Right forelimb (tissue), 1 donor: ENCODE data around the gene EPHA1.
A peak's percentile ranks its signal among the peaks of the same experiment; 100 is the strongest.
"Not testable (repeated sequence)": the region's sequence is repeated elsewhere in the genome, so short reads cannot be mapped to it uniquely, and the experiment has no call there.

Experiments used
- DNase-seq: peaks from one replicate; pipeline ENCODE4 v3.0.0-alpha.2; 2018

Gene EPHA1

DNA sequence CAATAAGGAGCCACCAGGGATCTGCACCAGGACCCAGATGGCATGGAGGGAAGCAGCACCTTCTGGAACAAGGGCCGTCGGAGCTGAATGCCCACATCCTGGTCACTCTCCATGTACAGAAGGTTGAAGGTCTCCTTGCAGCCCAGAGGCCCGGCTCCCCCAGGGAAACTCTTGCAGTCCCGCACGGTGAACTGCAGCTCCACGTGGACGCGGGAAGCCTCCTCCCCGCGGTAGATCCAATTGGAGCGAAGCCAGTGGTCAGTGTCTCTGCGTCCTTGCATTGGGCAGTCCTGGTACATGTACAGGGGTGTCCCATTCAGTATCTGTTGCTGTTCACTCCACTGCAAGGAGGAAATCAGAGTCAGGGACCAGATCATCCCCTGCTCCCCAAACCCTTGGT lies 7.4 kb downstream of the EPHA1 start:
- no peak for DNase-seq

DNA sequence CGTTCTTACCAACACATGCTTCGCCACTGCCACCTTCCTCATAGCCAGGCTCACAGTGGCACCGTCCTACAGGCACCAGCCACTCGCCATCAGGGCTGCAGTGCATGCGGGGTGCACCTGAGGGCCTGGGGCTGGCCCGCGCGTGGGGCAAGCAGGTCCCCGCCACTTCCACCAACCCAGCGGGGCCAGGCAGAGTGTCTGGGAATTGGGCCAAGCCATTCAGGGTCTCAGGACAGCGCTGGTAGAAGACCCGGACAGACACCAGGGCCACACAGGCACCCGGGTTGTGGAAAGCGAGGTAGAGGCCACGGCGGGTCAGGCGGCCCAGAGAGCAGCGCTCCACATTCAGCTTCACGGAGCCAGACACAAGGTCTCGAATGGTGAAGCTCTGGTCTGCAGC lies 9.0 kb downstream of the EPHA1 start:
- no peak for DNase-seq

DNA sequence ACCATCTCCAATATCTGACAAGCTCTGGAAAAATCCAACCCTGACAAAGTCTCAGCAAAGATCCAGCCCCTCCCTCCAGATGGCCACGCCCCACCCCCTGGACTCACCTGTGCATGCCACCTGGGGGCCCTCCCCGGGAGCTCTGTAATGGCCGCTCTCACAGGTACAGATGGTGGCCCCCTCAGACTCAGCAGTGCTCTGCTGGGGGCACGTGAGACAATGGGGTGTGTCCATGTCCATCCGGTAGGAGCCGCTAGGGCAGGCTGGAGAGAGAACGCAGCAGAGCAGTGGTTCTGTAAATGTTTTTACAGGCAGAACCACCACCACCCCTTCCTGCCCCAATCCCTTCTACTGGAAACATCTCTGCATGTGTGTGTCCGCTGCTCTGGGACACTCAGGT lies 9.5 kb downstream of the EPHA1 start:
- DNase-seq: peak; percentile 27

DNA sequence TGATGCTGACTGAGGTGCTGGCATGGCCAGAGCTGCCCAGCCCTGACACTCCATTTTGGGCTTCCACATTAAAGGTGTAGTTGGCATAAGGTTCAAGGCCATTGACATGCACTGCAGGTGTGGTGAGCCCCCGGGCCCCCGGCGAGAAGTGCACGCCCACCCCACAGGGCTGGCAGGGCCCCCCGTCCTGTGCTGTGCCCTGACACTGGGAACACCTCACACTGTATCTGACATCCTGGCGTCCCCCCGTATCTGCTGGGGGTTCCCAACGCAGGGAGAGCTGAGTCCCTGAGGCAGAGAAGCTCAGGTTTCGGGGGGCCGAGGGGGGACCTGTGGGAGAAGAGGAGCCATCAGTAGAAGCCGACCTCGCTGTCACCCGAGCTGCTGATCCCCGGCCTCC lies 10.0 kb downstream of the EPHA1 start:
- DNase-seq: peak; percentile 35

DNA sequence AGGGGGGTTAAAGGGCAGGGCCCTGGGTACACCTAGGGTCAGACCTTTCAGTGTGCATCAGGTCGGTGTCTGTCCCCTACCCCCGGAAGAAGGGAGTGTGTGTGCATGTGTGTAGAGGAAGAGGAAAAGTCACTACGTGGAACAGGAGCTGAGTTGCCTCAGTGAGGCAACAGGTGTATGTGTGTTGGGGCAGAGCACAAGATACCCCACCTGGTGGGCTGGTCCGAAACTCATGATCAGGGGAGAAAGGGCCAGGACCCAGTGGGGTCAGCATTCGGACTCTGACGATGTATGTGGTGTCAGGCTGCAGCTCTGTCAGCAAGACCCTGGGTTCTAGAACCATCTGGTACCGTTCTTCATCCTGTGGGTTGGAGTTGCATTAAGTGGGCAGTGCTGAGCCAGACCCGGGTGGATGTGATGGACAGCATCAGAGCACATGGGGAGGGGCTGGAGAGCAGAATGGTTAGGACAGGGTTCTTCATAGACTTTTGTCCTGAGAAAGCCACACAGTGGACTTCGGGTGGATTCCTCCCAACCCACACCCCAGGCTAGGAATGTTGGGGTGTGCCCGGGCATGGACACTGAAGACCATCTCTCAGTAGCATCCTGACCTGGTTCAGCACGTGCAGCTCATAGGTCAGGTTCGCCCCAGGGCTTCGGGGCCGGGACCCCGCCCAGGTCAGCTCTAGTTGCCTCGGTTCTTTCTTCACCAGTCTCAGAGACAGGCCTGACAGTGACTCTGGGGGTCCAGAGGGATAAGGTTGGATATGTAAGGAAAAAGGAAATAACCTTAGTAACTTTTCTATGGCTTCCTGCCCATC lies 10.7 kb downstream of the EPHA1 start:
- DNase-seq: peak; percentile 31

DNA sequence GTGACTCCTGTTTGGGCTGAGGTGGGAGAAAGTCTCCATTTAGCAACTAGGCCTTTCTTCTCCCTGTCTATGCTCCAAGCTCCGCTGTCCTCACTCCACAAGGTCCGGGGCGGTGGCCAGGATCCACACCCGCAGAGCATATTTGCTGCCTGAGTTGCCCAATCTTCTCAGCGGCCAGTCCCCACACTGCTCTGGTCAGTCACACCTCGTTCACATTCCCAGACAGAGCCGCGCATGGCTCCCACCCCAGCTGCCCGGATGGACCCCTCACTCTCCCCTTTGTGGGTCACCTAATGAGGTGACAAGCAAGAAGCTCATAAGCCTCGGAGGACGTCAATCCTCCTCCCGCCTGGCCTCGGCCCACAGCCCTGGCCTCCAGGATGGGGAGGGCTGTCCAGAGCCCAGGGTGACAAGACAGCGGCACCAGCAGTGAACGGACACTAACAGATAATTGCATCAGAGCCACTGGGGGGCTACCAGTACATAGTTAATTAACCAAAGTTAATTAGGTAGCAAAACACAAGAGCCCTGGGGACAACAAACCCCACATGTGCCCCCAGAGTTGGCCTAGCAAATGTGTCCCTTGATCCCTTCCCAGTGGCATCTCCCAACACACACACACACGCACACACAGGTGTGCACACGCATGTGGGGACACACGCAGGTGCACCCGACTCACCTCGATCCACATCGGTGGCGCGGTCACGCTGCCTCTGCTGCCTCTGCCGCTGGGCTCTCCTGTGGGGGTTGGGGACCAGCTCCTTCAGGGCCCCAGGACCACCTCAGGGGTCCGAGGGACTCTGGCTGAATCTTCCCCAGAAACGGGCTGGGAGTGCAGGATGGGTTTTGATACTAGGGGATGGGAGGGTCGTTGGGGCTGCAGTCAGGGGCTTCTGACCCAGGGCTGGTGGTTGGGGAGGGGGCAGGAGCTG lies 11.8 kb downstream of the EPHA1 start:
- peak; percentile 36 for DNase-seq

DNA sequence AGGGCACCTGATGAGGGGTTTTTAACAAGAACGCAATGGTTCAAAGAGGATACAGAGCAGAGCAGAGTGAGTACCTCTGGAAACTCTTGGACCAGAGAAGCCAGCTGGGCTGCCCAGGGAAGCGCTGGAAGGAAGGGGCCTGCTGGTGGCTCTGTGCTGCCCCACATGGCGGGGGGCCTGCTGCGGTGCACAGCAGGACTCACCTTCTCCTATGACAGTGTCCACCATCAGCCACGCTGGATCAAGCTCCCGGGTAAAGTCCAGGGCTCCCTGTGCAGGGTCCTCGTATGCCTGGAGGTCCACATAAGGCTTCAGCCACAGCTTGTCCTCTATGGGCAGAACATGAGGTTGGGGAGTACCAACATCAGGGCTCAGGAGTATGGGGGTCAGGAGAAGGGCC lies 12.5 kb downstream of the EPHA1 start:
- DNase-seq: peak; percentile 34

DNA sequence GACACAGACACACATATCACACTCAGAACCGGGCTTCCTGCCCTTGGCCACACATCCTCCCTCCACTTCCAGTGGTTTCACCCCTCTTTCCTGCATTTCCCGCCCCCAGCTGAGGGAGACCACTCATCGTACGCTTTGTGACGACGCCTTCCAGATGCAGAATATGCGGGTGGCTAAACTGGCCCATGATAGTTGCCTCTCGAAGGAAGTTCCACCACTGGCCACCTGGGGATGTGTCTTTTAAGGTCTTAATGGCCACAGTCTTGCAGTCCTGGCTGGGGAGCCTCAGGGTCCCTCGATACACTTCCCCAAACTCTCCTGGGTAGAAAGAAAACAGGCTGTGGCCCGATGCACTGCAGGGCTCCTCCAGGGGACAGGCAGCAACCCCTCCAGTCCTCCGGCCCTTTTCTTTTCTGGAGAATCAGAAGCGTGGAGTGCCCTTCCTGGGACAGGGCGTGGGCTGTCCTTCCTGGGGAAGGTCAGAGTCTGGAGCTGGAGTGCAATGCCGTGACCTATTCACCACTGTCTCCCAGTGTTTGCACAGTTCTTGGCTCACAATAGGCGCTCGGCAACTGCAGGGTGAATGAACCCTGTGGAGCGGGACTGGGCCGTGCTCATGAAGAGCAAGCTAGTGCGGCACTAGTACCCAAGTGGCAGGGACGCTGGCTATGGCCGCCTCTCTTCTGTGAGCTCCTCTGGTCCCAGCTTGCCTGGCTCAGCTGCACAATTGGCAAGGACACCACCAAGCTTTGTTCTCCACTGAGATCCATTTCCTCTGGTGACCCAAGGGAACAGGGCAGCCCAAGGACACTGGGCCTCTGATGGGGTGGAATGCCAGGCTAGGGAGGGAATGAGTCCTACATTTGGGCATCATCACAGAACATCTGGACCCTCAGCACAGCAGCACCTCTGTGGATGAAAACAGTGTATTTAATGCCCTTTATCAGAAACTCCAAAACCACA lies 13.2 kb downstream of the EPHA1 start:
- peak; percentile 41 for DNase-seq

DNA sequence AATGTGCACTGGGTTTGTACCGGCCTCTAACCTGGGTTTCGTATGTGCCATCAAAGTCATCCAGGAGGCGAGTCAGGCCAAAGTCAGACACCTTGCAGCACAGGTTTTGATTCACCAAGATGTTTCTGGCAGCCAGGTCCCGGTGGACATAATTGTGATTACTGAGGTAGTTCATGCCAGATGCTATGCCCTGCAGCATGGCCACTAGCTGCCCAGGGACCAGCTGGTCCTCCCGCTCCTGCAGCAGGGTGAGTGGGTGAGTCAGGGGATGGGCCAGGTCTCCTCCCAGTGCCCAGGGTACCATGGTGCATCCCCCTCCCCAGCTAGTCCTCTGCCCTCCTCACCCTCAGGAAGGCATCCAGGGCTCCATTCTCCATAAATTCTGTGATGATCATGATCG lies 13.9 kb downstream of the EPHA1 start:
- no peak for DNase-seq

DNA sequence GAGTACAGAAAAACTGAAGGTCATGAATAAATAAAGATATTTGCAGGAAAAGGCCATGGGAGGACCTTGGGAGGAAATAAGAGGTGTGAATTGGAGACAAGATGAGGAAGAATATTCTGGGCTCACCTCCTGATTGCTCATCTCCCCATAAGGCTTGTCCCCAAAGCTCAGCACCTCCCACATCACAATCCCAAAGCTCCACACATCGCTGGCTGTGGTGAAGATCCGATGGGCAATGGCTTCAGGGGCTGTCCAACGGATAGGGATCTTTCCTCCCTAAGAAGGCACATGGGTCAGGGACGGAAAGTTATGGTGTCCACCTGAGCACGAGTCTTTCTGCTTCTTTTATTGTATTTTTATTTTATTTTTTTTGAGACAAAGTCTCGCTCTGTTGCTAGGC lies 14.6 kb downstream of the EPHA1 start:
- DNase-seq: no peak

DNA sequence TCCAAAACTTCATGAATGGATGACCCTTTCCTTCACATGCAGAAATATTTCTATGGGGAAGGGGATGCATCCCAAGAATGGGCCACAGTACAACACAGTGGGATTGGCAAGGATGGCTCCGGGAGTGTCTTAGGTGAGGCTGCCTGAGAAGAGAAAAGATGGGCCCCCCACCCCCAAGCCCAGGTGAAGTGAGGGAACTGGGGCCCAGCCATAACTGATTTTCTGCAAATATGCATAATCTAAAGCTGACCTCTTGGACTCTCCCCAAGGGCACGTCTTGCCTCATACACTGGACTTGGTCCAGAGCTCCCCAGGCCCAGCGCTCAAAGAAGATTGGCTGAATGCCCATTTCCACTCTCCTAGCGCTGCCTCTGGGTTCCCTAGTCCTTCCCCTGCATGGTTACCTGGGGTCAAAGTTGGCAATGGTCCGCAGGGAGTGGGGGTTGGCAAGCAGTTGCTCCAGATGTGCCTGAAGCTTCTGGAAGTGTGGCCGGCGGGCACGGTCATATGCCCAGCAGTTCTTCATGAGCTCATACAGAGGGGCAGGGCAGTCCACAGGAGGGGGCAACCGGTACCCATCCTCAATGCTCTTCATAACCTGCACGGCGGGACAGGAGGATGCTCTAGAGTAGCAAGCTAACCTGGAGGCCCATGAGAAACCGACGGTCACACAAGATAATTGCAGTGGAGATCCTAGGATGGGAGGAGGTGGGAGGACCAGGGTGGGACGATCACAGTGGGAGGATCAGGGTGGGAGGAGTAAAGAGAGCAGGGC lies 15.2 kb downstream of the EPHA1 start:
- peak; percentile 45 for DNase-seq

DNA sequence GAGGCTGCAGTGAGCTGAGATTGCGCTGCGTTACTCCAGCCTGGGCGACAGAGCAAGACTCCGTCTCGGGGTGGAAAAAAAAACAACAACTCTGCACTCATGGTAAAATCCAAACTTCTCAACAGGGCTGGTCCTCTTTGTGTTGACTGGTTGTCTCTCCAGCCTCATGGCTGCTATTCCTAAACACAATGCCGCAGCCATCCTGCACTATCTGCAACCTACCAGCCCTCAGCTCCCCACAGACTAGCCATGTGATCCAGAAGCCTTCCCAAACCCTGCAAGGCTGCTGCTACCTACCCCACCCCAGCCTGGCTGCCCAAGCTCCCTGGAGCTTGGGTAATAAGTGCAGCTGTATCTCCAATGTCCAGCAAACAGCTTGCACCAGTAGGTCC lies 15.8 kb downstream of the EPHA1 start:
- DNase-seq: no peak

DNA sequence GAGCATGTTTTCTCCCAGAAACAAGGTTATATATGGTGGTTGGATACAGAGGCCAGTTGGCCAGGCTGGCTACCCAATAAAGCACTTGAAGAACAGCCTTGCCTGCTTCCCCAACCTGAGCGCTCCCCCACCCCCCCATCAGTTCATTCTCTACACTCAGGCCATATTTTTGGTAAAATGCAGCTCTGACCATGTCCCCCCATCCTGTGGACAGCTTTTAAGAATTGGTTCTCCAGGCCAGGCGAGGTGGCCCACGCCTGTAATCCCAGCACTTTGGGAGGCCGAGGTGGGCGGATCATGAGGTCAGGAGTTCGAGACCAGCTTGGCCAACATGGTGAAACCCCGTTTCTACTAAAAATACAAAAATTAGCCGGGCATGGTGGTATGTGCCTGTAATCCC lies 16.2 kb downstream of the EPHA1 start:
- not testable (repeated sequence) for DNase-seq

DNA sequence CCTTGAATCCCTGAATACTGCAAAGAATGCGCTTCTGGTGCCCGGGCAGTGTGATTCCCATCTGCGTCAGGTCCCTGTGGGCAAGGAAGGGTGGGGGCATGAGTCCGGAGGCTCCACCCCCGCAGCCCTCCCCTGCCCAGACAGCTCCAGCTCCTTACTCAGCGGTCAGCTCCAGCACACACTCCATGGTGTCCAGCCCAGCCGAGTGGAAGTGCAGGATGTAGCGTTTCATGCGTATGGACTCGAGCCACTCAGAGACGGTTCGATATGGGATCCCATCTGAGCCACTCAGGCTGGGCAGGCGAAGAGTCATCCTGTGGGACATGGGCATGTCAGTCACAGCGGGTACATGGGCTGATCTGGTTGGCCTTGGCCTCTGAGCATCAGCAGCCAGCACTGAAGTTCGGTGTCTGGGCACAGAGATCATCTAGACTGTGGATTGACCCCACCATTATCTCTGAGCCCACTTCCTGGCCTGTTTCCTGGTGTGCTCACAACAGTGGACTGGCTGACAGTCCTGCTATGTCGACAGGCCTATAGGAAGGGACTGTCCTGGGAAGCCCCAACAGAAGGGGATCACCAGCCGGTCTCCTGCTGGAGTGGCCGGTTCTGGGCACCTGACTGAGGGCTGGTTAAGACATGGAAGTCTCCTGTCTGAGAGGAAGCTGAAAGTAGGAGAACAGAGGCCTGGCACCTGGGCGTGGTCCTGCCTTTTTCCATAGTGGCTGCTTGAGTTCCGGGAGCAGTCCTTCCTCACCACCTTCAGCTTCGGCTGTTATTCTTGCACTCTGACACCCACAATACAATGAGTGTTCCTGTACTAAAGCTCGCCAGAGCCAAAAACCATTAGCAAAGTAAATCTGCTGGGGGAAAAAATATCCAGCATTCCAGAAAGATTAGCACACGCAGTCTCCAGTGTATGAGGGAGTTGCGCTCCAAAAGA lies 16.9 kb downstream of the EPHA1 start:
- peak; percentile 48 for DNase-seq

DNA sequence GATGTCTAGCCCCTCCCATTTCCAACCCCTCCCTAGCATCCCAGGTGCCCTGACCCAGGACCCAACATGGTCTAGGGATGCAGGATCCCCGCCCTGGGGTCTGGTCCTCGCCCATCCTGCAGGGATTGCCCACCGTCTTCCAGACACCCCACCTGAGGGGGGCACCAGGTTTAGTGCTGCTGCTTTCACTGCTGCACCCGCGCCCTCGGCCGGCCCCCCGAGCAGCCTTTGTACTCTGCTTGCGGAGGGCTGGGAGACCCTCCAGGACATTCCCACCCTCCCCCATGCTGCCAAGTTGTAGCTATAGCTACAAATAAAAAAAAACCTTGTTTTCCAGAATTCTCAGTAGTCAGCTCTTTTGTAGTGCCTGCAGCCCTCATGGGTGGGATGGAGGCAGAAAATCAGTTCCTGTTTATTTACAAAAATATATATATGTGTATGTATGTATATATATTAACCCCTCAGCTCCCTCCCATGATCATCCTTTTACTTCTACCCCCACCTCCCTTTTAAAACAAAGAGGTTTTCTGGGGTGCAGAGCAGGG lies 17.8 kb downstream of the EPHA1 start:
- peak; percentile 41 for DNase-seq

DNA sequence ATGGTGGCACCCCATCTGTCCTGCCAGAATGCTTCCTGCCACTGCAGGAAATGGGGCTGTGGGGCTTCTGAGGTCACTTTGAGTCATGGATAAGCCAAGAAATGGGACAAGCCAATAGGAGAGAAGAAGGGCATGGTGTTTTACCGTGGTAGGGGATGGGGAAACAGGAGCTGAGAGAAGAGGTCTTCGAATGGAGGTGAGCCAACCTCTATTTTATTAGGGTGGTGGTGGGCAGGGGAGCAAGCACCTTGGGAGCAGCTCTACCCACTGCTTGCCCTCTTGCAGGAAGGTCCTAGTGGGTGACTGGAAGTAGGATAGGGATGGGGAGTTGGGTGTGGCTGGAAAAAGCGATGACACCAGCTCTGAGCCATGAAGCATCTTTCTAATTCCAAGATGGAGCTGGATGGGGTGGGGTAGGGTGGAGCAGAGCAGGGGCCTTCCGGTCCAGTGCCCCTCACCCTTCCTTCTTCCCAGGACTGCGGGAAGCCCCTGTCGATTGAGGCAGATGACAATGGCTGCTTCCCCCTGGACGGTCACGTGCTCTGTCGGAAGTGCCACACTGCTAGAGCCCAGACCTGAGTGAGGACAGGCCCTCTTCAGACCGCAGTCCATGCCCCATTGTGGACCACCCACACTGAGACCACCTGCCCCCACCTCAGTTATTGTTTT lies 18.4 kb downstream of the EPHA1 start:
- peak; percentile 41 for DNase-seq

DNA sequence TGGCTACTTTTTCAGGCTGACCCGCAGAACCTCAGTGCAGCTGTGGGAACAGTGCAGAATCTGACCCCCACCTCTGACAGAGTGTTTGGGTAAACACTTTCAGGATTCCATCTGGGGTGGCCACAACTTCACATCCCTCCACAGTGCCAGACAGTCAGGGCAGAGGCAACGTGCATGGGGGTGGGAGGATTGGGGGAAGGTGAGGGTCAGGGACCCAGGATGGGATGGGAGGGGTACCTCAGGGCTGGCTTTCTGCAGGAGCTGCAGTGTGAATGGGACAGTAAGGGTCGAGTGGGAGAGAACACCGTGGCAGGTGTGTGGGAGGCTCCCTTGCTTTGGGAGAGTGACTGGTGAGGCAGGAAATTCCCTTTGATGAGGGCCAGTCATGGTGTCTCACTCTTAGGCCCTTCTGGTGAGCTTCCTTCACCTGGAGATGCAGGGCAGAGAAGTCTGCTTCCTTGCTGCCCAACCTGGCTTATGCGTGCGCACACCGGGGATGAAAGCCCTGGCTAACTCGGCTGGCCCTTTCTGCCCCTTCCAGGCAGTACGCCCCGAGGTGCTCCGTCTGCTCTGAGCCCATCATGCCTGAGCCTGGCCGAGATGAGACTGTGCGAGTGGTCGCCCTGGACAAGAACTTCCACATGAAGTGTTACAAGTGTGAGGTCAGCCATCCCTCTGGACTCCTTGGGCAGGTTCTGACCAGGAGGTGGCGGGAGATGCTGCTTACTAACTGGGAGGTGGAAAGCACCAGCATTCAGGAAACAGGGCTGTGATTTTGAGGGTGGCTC lies 19.1 kb downstream of the EPHA1 start:
- peak; percentile 32 for DNase-seq

DNA sequence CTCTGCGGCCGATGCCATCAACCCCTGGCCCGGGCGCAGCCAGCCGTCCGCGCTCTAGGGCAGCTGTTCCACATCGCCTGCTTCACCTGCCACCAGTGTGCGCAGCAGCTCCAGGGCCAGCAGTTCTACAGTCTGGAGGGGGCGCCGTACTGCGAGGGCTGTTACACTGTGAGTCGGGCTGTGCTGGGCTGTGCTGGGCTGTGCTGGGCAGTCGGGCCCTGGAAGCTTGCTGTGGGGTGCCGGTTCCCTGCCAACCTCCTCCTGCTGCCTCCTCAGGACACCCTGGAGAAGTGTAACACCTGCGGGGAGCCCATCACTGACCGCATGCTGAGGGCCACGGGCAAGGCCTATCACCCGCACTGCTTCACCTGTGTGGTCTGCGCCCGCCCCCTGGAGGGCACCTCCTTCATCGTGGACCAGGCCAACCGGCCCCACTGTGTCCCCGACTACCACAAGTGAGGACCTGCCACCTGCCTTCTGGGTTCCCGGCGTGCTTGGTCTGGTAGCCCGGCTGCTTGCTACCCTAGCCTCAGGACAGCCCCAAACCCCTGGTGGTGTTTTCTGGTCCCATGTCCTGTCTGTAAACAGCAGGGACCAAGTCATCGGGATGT lies 20.1 kb downstream of the EPHA1 start:
- DNase-seq: no peak

DNA sequence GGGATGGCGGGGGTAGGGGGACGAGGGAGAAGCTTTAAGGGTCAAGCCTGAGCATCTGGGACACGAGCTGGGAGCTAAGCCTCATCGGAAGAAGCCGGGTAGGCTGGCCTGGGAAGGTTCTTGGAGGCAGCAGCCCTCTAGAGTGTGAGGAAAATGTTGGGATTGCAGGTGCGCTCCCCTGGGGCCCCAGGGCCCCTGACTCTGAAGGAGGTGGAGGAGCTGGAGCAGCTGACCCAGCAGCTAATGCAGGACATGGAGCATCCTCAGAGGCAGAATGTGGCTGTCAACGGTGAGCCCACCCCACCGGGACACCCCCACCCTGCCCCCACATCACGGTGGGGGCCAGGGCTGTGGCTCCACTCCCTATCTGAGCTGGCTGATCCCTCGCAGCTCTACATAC lies 20.6 kb downstream of the EPHA1 start:
- DNase-seq: no peak
